ENCODE data around the gene MYL5.

Gene MYL5

GRCh38 chr4:708631-708933 is 34.2 kb downstream of the MYL5 start:
- no peak for DNase-seq

GRCh38 chr4:709348-709747 is 35.0 kb downstream of the MYL5 start:
- no peak for DNase-seq

GRCh38 chr4:710116-710515 is 35.8 kb downstream of the MYL5 start:
- DNase-seq = no peak

GRCh38 chr4:710916-711315 is 36.6 kb downstream of the MYL5 start:
- DNase-seq = no peak

- DNase-seq = no peak
These were observed 37.8 kb downstream of the MYL5 start for GRCh38 chr4:712093-712492.

GRCh38 chr4:712916-713632 is 38.7 kb downstream of the MYL5 start:
- DNase-seq = no peak

- DNase-seq = no peak
These were observed 39.7 kb downstream of the MYL5 start for GRCh38 chr4:714087-714486.

- no peak for DNase-seq
These were observed 43.4 kb downstream of the MYL5 start for GRCh38 chr4:717601-718320.

- DNase-seq = no peak
These were observed 44.1 kb downstream of the MYL5 start for GRCh38 chr4:718460-718859.

GRCh38 chr4:720111-720860 is 45.9 kb downstream of the MYL5 start:
- no peak for DNase-seq

GRCh38 chr4:721261-722168 is 47.2 kb downstream of the MYL5 start:
- DNase-seq = no peak

GRCh38 chr4:722169-722725 is 47.9 kb downstream of the MYL5 start:
- DNase-seq = no peak

- DNase-seq = no peak
These were observed 48.6 kb downstream of the MYL5 start for GRCh38 chr4:722851-723360.

- DNase-seq = no peak
These were observed 49.6 kb downstream of the MYL5 start for GRCh38 chr4:723751-724530.

- no peak for DNase-seq
These were observed 51.3 kb downstream of the MYL5 start for GRCh38 chr4:725391-726234.

GRCh38 chr4:726235-726787 is 52.0 kb downstream of the MYL5 start:
- DNase-seq = no peak

- DNase-seq = no peak
These were observed 52.5 kb downstream of the MYL5 start for GRCh38 chr4:726838-727237.

GRCh38 chr4:727576-727975 is 53.2 kb downstream of the MYL5 start:
- DNase-seq = no peak

GRCh38 chr4:729336-730315 is 55.3 kb downstream of the MYL5 start:
- DNase-seq = no peak

All from activated CD4-positive, alpha-beta T cell treated with anti-CD3 and anti-CD28 coated beads for 1 hour (primary cell).